ENCODE data around the gene PPIL3.

The PPIL3 gene

DNA sequence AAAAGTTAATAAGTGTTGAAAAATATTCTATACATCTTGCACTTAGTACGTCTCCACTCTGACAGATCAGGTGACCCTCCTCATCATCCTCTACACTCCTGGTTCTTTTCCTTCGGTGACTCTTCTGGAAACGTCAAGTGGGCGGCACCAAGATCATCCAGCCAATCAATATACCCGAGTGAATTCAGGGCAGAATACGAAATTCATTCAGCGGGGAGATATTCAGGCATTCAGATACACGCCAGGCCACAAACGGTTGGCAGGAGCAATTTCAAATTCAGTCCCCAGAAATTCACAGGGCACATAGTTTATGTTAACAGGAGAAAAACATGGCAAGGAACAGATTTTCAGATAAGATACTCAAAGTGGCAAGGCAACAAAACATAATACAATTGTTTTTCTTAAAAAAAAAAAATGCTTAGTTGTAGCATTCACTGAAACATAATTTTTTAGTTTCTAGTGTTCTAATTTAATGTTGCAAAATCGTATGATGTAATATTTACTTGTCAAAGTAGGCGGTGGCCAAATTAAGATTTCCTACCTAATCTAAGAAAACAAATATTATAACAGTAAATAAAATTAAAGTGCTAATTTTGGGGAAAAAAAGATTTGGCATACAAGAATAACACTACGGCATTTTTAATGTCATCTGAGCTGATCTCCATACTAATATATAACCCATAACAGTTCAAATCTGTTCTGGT, 28.6 kb downstream of the PPIL3 start:
- no peak for DNase-seq

- no peak for DNase-seq
Measured at GRCh38 chr2:200856806-200857205, 32.1 kb downstream of the PPIL3 start.

DNA sequence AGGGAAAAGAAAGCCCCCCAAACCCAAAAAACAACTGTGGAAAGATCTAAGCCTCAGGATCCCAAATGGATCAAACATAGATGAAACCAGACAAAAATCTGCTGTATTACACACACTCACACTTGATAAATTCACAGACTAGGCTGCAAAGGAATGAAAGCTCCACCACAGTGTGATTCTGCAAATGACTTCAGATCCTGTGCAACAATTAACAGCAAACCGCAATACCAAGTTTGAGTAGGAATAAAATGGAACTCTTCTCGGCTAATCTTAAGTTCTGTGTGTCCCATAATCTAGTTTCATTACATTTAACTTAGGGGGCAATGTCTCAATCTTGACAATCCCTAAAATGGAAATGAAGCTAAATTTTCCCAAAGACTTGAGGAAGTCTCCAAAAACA, 36.3 kb downstream of the PPIL3 start:
- DNase-seq: no peak

- no peak for DNase-seq
Measured at GRCh38 chr2:200851398-200852248, 37.3 kb downstream of the PPIL3 start.

DNA sequence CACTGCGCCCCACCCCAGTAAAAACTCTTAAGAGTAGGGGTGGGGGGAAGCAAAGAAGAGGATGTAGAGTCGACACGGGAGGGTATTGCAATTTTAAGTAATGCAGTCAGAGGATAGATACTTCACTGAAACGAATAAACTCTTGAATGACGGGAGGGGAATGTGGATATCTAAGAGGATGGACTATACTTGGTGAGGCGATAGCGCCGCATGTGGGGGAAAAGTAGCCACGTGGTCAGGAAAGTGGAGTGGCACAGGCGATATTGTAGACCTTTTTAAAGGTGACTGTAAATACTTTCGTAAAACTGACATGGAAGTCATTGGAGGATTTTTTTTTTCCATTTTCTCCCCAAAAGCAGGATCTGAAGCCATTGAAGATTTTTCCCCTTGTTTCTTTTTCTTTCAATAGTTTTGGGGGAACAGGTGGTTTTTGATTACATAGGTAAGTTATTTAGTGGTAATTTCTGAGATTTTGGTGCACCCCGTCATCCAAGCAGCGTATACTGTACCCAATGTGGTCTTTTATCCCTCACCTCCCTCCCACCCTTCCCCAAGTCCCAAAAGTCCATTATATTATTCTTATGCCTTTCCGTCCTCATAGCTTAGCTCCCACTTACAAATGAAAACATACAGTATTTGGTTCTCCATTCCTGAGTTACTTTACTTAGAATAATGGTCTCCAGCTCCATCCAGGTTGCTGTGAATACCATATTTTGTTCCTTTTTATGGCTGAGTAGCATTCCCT, 38.2 kb downstream of the PPIL3 start:
- DNase-seq: no peak

GRCh38 chr2:200847939-200848338, 40.9 kb downstream of the PPIL3 start:
- no peak for DNase-seq

- DNase-seq: no peak
Measured at GRCh38 chr2:200847269-200847668, 41.6 kb downstream of the PPIL3 start.

- DNase-seq: no peak
Measured at GRCh38 chr2:200845669-200846325, 43.1 kb downstream of the PPIL3 start.

GRCh38 chr2:200845194-200845593, 43.7 kb downstream of the PPIL3 start:
- DNase-seq: no peak

DNA sequence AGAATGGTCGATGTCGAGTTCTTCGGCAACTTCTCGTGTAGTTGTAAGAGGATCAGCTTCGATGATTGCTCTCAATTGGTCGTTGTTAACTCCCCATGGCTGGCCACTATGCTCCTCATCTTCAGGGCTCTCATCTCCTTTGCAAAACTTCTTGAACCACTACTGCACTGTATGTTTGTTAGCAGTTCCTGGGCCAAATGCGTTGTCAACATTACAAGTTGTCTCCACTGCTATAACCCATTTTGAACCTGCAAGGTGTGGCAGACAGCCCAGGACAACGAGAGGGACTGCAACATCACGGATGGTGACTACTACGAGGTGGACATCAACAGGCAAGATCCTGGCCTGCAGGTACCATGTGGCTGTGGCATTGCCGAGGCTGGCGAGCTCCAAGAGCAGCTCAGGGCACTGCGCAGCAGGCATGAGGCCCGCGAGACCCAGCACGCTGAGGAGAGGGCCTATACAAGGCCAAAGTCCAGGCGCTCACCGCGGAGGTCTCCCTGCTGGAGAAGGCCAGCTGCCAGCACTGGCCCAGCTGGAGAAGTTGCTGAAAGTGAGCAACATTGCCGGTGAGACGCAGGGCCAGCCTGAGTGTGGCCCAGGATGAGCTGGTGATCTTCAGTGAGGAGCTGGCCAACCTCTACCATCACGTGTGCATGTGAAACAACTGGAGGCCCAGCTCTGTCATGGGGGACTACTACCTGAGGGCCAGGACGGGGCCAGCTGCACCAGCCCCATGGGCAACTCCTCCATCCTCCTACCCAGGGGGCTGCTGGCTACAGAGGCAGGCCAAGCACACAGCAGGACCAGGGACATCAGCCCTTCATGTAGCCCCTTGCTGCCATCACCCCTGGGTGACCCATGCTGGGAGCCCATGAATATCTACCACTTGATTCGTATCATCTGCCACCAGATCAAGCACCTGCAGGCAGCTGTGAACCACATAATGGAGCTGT, 44.6 kb downstream of the PPIL3 start:
- DNase-seq: no peak

- DNase-seq: no peak
Measured at GRCh38 chr2:200839513-200839912, 49.4 kb downstream of the PPIL3 start.

DNA sequence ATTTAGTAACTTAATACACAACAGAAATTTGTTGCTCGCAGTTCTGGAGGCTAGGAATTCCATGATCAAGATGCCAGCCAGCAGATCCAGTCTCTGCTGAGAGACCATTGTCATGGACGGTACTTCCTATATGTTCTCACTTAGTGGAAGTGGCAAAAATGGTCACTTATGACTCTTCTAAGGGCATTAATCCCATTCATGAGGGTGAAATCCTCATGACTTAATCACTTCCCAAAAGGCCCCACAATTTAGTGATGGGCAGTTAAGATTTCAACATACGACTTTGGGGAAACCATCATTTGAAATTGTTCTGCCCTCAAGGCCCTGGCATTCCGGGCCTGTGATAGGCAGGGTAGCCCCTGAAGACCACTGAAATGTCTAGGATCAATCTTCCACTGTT, 54.2 kb downstream of the PPIL3 start:
- DNase-seq: no peak

DNA sequence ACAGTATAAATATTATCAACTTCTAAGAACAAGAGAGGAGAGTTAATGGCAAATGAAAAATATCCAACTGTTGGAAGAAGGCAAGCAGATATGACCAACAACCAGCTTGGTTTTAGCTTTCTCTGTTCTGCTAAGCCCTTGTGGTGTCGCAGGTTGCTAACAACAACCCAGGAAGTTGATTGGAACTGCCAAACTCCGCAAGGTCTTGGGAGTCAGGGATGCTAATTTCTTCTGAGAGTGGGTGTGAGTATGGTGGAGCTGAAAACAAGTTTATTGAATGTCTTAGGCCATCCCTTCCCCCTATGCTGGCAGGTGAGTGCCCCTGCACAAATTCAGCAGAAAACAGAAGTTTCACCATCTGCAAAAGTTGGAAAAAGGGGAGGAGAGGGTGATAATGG, 59.6 kb downstream of the PPIL3 start:
- no peak for DNase-seq

- no peak for DNase-seq
Measured at GRCh38 chr2:200828572-200829257, 60.2 kb downstream of the PPIL3 start.

GRCh38 chr2:200828104-200828503, 60.8 kb downstream of the PPIL3 start:
- DNase-seq: no peak

DNA sequence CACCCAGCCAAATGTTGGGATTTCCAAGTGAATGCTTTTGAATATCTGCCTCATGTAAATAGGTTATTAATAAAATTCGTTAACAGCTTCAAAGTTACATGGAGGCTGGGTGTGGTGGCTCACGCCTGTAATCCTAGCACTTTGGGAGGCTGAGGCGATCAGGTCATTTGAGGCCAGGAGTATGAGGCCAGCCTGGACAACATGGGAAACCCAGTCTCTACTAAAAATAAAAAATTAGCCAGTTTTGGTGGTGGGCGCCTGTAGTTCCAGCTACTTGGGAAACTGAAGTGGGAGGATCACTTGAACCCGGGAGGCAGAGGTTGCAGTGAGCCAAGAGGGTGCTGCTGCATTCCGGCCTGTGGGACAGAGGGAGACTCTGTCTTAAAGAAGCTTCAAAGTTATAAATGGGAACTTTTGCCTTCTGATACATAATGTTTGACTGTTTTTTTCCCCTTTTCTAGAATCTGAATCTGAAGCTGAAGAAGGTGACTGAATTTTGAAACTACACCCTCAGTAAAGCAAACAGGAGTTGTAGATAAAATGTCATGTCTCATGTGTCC, 67.1 kb downstream of the PPIL3 start:
- DNase-seq: no peak

Measured in NCI-H446 (cell line).